PC-9 (cell line): ENCODE data around the gene FGF4. TPM values are rescaled to one million over a fixed set of nuclear protein-coding genes. Genes with fewer than 3 reads are reported as not detected.

ENCODE experiments used
- BruUV-seq: library from RNA; stranded (reverse); fragments of 400-500 nt; replicated peaks from 2 replicates; lab custom pipeline; 2021; lab: Mats Ljungman, UMichigan
- CTCF ChIA-PET: fragments of 300-600 bp; sonication (Branson Sonifier 250); formaldehyde crosslinking; loops from one replicate; lab custom pipeline; 2022; ENCODE audit warnings: antibody characterized with exemption; lab: Charles Lee
- POLR2A ChIA-PET: fragments of 300-600 bp; sonication (Branson Sonifier 250); formaldehyde crosslinking; loops from one replicate; lab custom pipeline; 2022; ENCODE audit warnings: antibody characterized with exemption; ENCODE audit not compliant: unreplicated experiment; lab: Charles Lee
- DNase-seq, 2 experiments: peaks; one replicate each; pipeline versions ENCODE4 v3.0.0 to v3.0.0-alpha.2; 2015 to 2022; ENCODE audit warnings: mixed read lengths in 1 of 2
- H2AFZ ChIP-seq: fragments of 200-600 bp; sonication (generic); 2 replicates; pipeline ENCODE4 v1.8.1; 2017; ENCODE audit warnings: antibody characterized with exemption
- H3F3A ChIP-seq: fragments of 200-600 bp; sonication (generic); 2 replicates; pipeline ENCODE4 v1.8.1; 2017; ENCODE audit warnings: antibody characterized with exemption, mild to moderate bottlenecking, low read depth; ENCODE audit not compliant: insufficient read depth
- H3K27ac ChIP-seq: fragments of 200-600 bp; sonication (generic); 2 replicates; pipeline ENCODE4 v1.6.1; 2016; ENCODE audit warnings: mixed run types
- H3K27me3 ChIP-seq: fragments of 200-600 bp; sonication (generic); 2 replicates; pipeline ENCODE4 v1.6.1; 2016; ENCODE audit warnings: low read depth, mixed run types; ENCODE audit not compliant: insufficient read depth
- H3K36me3 ChIP-seq: fragments of 200-600 bp; sonication (generic); 2 replicates; pipeline ENCODE4 v1.6.1; 2016; ENCODE audit warnings: low read depth, mixed run types
- H3K4me1 ChIP-seq: fragments of 200-600 bp; sonication (generic); replicated peaks from 2 replicates; pipeline ENCODE4 v1.6.1; 2016; ENCODE audit warnings: mixed run types; ENCODE audit not compliant: insufficient read depth
- H3K4me2 ChIP-seq: fragments of 200-600 bp; sonication (generic); 2 replicates; pipeline ENCODE4 v1.6.1; 2017; ENCODE audit warnings: mixed run types
- H3K4me3 ChIP-seq: fragments of 200-600 bp; sonication (generic); 2 replicates; pipeline ENCODE4 v1.6.1; 2016; ENCODE audit warnings: mixed run types
- H3K79me2 ChIP-seq: fragments of 200-600 bp; sonication (generic); 2 replicates; pipeline ENCODE4 v1.6.1; 2017; ENCODE audit warnings: low read depth, mixed run types
- H3K9me2 ChIP-seq: fragments of 200-600 bp; sonication (generic); 2 replicates; pipeline ENCODE4 v1.8.1; 2017; ENCODE audit warnings: mild to moderate bottlenecking; ENCODE audit not compliant: insufficient read depth
- H3K9me3 ChIP-seq: fragments of 200-600 bp; sonication (generic); 2 replicates; pipeline ENCODE4 v1.8.1; 2016; ENCODE audit warnings: low read depth; ENCODE audit not compliant: insufficient read depth
- H4K20me1 ChIP-seq: fragments of 200-600 bp; sonication (generic); 2 replicates; pipeline ENCODE4 v1.8.1; 2017; ENCODE audit not compliant: insufficient read depth
- CTCF ChIP-seq: fragments of 200-600 bp; sonication (generic); conservative IDR thresholded peaks from 2 replicates; pipeline ENCODE4 v1.6.1; 2017; ENCODE audit warnings: mixed run types, antibody characterized with exemption, mild to moderate bottlenecking, moderate library complexity
- EZH2 ChIP-seq: fragments of 200-600 bp; sonication (generic); IDR thresholded peaks from 2 replicates; pipeline ENCODE4 v1.8.0; 2017; ENCODE audit warnings: antibody characterized with exemption, low read depth
- intact Hi-C: fragments of 100-400 bp; cut with micrococcal nuclease; formaldehyde crosslinking; loops from one replicate; pipeline ENCODE4 v1.10.0; 2022; ENCODE audit not compliant: unreplicated experiment
- total RNA-seq: library from RNA; stranded (reverse); gene quantifications from 2 replicates; pipeline ENCODE4 v1.2.3, GENCODE V29; 2021

The FGF4 gene
- total RNA-seq, 1 experiment from 2014 or later: not detected

GRCh38 chr11:69781241-69781640 is 6.1 kb upstream of the FGF4 start:
- Histone ChIP-seq H3K4me3 (no peak overlapping the region), H3K79me2 (no peaks in the 10 kb centered on the region), H3K27me3 (0 out of 2 replicates have a peak, but pooled peaks cover 4% of the 10 kb centered on the region), H4K20me1 (no peaks in the 10 kb centered on the region), H3K9me3 (no peaks in the 10 kb centered on the region), H3K4me2 (no peak overlapping the region), H3K4me1 (no peaks in the 10 kb centered on the region), H2AFZ (no peak overlapping the region), H3K27ac (no peak overlapping the region), H3K9me2 (no peaks in the 10 kb centered on the region), H3K36me3 (no peaks in the 10 kb centered on the region), H3F3A (no peaks in the 10 kb centered on the region)
- ChIA-PET POLR2A (no interaction called here), CTCF (interaction anchor here (0.6 kb wide), 1 partner anchor 24 kb away, joined by 4 read pairs; no protein-coding TSS in a partner anchor)
- no peak for DNase-seq
- TF ChIP-seq CTCF: no peak
- no peak for TF ChIP-seq EZH2
- no TSS peak for BruUV-seq
- intact Hi-C loops: no loop called here

DNA sequence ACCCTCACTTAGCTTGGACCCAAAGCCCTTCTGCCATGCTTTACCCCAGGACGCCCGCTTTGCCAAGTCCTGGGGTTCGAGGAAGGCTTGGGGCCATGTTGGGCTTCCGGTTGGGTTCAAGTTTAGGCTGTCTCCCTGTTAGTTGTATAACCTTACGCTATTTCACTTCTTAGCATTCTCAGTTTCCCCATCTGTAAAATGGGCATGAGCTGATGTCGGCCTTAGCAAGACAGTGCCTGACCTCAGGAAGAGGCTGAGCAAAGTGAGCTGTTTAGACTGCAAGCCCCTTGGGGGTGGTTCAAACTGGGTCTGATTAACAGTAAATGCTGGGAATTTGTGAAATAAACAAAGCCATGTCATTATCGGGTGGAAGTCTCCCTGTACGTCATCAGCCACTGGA is 3.2 kb upstream of the FGF4 start:
- no peaks in the 10 kb centered on the region for H3K36me3 ChIP-seq
- intact Hi-C loops: no loop called here
- no TSS peak for BruUV-seq
- TF ChIP-seq EZH2 (no peak), CTCF (no peak)
- H3K27me3 ChIP-seq: 0 out of 2 replicates have a peak, but pooled peaks cover 4% of the 10 kb centered on the region
- no peak overlapping the region for H3K27ac ChIP-seq
- ChIA-PET POLR2A (interaction anchor here (0.6 kb wide), 1 partner anchor 171 kb away, joined by 9 read pairs; no protein-coding TSS in a partner anchor), CTCF (no interaction called here)
- no peak for DNase-seq
- H4K20me1 ChIP-seq: no peaks in the 10 kb centered on the region
- no peak overlapping the region for H3K4me2 ChIP-seq
- H3F3A ChIP-seq: no peaks in the 10 kb centered on the region
- no peak overlapping the region for H2AFZ ChIP-seq
- H3K9me2 ChIP-seq: no peaks in the 10 kb centered on the region
- no peaks in the 10 kb centered on the region for H3K9me3 ChIP-seq
- no peaks in the 10 kb centered on the region for H3K79me2 ChIP-seq
- no peak overlapping the region for H3K4me3 ChIP-seq
- no peaks in the 10 kb centered on the region for H3K4me1 ChIP-seq

DNA sequence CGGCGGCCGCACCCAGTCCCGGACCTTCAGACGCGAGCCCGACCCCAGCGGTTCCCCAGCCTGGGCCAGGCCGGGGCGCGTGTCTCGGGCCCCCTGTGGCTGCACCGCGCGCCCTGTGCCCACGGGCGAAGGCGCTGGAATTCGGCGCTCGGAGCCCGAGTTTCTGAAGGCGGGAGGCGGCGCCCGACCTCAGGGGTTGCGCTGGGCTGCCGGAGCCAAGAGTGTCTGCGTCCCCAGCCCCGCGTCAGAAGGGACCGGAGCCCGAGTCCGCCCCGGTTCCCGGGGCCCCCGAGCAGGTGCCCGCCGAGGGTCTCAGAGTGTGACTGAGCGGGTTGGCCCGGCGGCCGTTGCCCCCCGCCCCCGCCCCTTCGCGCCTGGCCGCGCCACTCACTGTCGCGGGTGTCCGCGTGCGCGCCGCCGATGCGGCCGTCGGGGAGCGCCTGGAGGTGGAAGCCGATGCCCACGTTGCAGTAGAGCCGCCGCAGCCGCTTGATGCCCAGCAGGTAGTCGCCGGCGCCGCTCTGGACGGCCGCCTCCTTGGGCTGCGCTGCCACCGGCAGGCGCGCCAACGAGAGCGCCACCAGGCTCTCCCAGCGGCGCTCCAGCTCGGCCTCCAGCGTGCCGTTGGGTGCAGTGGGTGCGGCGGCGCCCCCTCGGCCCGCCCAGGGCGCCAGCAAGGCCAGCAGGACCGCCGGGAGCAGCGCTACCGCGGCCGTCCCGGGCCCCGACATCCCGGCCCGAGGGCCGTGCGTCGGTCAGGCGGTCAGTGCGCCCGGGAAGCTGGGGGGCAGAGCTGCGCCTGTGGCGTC is 583 bp downstream of the FGF4 start:
- ChIA-PET CTCF (no interaction called here), POLR2A (no interaction called here)
- Histone ChIP-seq H2AFZ (no peak overlapping the region), H3K4me1 (no peaks in the 10 kb centered on the region), H3K9me2 (no peaks in the 10 kb centered on the region), H4K20me1 (no peaks in the 10 kb centered on the region), H3K27me3 (0 out of 2 replicates have a peak, but pooled peaks cover 4% of the 10 kb centered on the region), H3K4me3 (no peak overlapping the region), H3K79me2 (no peaks in the 10 kb centered on the region), H3K36me3 (no peaks in the 10 kb centered on the region), H3K9me3 (no peaks in the 10 kb centered on the region), H3K4me2 (no peak overlapping the region), H3F3A (no peaks in the 10 kb centered on the region), H3K27ac (no peak overlapping the region)
- intact Hi-C loops: no loop called here
- no peak for TF ChIP-seq CTCF
- DNase-seq: no peak
- no TSS peak for BruUV-seq
